ENCODE data around the gene SLC38A9.
"Not testable (repeated sequence)": the region's sequence is repeated elsewhere in the genome, so short reads cannot be mapped to it uniquely, and the experiment has no call there.

The SLC38A9 gene, protein sequence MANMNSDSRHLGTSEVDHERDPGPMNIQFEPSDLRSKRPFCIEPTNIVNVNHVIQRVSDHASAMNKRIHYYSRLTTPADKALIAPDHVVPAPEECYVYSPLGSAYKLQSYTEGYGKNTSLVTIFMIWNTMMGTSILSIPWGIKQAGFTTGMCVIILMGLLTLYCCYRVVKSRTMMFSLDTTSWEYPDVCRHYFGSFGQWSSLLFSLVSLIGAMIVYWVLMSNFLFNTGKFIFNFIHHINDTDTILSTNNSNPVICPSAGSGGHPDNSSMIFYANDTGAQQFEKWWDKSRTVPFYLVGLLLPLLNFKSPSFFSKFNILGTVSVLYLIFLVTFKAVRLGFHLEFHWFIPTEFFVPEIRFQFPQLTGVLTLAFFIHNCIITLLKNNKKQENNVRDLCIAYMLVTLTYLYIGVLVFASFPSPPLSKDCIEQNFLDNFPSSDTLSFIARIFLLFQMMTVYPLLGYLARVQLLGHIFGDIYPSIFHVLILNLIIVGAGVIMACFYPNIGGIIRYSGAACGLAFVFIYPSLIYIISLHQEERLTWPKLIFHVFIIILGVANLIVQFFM

GRCh38 chr5:55712023-55712859 lies at the start of gene SLC38A9:
TSS of gene SLC38A9 (minus strand) at chr5:55712324. CDS start at chr5:55697958, 14,366 bp downstream.
- DNase-seq (ENCODE audit: low read depth, low spot score) = peak; percentile 97

GRCh38 chr5:55761721-55762120 lies 49.6 kb upstream of the SLC38A9 start:
- DNase-seq (ENCODE audit: low read depth, low spot score) = not testable (repeated sequence)

- DNase-seq (ENCODE audit: low read depth, low spot score) = no peak
Observed at GRCh38 chr5:55758714-55759113, 46.6 kb upstream of the SLC38A9 start.

DNA sequence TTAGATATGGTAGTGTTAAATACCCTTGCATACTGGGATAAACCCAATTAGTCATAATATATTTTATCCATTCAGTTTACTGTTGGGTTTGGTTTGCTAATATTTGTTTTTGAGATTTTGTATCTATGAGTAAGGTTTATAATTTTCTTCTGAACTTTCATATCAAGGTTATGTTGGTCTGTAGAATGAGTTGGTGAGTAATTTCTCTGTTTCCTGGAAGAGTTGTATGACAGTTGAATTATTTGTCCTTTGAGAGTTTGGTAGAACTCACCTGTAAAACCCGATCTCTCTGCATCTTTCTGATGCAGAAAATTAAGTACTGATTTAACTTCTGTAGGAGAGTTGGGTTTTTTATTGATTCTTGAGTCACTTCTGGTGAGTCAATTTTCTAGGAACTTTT lies 46.1 kb upstream of the SLC38A9 start:
- DNase-seq (ENCODE audit: low read depth, low spot score) = no peak

- DNase-seq (ENCODE audit: low read depth, low spot score) = no peak
Observed at GRCh38 chr5:55750499-55750898, 38.4 kb upstream of the SLC38A9 start.

GRCh38 chr5:55750063-55750462 lies 37.9 kb upstream of the SLC38A9 start:
- DNase-seq (ENCODE audit: low read depth, low spot score) = no peak

DNA sequence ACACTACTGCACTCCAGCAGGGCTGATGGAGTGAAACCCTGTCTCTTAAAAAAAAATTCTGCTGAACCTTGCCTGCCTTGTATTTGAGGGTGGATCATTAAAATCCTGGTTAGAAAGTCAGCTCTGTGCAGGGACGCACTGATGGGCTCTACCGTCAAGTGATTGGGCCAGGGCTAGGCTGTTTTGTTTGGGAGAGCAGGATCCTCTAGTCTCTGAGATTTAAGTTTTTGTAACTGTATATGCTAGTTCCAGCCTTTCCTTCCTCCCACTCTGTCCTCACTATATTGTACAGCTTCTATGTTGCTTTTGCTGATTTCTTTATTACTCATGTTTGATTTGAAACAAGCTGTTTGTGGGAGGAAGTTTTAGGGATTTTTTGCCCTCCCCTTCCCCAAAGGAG lies 37.3 kb upstream of the SLC38A9 start:
- no peak for DNase-seq (ENCODE audit: low read depth, low spot score)

GRCh38 chr5:55747778-55748318 lies 35.7 kb upstream of the SLC38A9 start:
- DNase-seq (ENCODE audit: low read depth, low spot score) = no peak

DNA sequence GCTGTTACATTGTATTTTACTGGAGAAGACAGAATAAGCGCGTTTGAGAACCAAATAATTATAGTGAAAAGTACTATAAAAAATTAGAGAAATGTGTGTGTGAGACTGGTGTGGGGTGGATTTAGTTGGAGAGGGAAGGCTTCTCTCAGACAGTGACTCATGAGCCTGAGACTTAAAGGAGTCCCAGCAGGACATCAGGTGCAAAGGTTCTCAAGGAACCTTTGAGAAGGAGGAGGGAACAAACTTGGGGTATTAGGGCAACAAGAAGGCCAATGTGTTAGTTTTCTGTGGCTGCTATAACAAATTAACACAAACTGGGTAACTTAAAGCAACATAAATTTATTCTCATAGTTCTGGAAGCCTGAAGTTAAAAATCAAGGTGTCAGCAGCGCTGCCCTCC lies 30.7 kb upstream of the SLC38A9 start:
- no peak for DNase-seq (ENCODE audit: low read depth, low spot score)

DNA sequence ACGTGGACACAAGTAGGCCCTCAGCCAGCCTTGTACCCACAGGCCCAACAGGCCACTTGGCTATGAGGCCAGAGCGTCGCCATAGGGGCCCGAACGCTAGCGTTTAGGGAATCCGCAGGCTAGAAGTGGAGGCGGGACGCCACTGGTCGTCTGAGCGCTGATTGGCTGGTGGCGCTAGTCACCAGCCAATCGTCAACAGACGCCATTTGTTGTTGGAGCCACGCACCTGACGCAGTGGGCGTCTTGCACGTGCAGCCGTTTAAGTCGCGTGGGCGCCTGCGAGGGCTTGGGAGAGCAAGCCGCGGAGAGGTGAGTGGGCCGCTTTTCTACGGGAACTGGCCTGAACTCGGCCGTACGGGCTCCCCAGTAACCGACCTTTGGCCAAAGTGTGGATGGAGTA lies 25.7 kb upstream of the SLC38A9 start, which contains the start of gene DDX4:
TSS of gene DDX4 (plus strand) at position 269 of the 400 bp plus-strand sequence. CDS start 903 bp downstream, outside the sequence.
- DNase-seq (ENCODE audit: low read depth, low spot score) = no peak

GRCh38 chr5:55734658-55735057 lies 22.5 kb upstream of the SLC38A9 start:
- no peak for DNase-seq (ENCODE audit: low read depth, low spot score)

GRCh38 chr5:55732585-55732984 lies 20.5 kb upstream of the SLC38A9 start:
- DNase-seq (ENCODE audit: low read depth, low spot score) = no peak

- no peak for DNase-seq (ENCODE audit: low read depth, low spot score)
Observed at GRCh38 chr5:55731848-55732247, 19.7 kb upstream of the SLC38A9 start.

DNA sequence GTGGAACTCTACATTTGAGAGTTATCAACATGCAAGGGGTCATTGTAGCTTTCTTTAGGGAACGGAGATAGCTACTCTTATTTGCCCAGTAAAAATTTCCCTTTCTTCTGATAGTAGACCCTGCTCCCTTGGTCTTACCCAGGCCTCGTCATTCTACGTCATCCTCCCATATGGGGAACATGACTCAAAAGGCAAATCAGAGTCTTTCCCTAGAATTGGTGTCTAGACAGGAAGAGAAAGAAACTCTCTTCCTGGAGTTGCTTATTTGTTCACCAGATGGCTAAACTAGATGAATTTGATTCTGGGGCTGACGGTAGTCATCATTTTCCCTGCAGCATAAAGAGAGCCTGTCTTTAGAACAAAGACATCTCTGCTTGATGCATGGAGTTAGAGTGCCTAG lies 12.2 kb upstream of the SLC38A9 start:
- no peak for DNase-seq (ENCODE audit: low read depth, low spot score)

DNA sequence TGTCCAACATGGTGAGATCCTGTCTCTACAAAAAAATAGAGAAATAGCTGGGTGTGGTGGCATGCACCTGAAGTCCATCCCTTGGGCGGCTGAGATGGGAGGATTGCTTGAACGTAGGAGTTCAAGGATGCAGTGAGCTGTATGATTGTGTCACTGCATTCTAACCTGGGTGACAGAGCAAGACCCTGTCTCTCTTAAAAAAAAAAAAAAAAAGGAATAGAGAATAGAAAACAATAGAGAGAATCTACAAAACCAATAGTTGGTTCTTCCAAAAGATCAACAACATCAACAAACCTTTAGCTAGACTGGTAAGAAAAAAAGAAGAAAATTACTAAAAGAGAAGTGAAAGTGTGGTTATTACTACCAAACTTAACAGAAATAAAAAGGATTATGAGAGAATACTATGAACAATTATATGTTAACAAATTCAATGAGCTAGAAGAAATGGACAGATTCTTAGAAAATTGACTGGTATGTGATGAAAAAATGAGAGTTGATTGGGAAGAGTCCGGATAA lies 8.1 kb upstream of the SLC38A9 start:
- no peak for DNase-seq (ENCODE audit: low read depth, low spot score)

DNA sequence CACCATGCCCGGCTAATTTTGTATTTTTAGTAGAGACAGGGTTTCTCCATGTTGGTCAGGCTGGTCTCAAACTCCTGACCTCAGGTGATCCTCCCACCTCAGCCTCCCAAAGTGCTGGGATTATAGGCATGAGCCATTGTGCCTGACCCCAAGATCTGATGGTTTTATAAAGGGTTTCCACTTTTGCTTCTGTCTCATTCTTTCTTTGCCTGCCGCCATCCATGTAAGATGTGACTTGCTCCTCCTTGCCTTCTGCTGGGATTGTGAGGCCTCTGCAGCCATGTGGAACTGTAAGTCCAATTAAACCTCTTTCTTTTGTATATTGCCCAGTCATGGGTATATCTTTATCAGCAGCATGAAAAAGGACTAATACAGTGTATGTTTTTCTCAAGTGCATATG lies 6.9 kb upstream of the SLC38A9 start:
- not testable (repeated sequence) for DNase-seq (ENCODE audit: low read depth, low spot score)

DNA sequence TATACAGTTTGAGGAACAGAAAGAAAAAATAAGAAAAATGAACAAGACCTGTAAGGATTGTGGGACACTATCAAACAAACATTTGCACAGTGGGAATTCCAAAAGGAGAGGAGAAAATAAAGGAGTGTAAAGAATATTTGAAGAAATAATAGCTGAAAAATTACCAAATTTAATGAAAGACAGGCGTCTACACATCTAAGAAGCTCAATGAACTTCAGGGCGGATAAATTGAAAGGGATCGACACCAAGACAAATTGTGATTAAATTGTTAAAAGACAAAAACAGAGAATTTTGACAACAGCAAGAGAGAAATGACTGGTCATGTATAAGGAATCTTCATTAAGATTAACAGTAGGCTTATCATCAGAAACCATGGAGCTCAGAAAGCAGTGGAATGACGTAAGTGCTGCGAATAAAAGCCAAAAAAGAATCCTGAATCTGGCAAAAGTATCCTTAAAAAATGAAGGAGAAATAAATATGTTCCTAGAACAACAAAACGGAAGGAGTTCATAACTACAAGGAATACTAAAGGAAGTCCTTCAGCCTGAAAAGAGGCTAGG lies 3.5 kb upstream of the SLC38A9 start:
- DNase-seq (ENCODE audit: low read depth, low spot score) = no peak

GRCh38 chr5:55714749-55715148 lies 2.6 kb upstream of the SLC38A9 start:
- DNase-seq (ENCODE audit: low read depth, low spot score) = no peak

GRCh38 chr5:55714339-55714738 lies 2.2 kb upstream of the SLC38A9 start:
- peak; percentile 14 for DNase-seq (ENCODE audit: low read depth, low spot score)

- DNase-seq (ENCODE audit: low read depth, low spot score) = no peak
Observed at GRCh38 chr5:55713871-55714270, 1.7 kb upstream of the SLC38A9 start.

GRCh38 chr5:55711507-55712022 lies 559 bp downstream of the SLC38A9 start:
- no peak for DNase-seq (ENCODE audit: low read depth, low spot score)

Data from ELF-1 (cell line).